Hindlimb muscle (tissue), 1 donor: ENCODE measurements around the gene KLHL40. TPM values are rescaled to one million over a fixed set of nuclear protein-coding genes. Genes with fewer than 3 reads are reported as not detected.
A peak's percentile ranks its signal among the peaks of the same experiment; 100 is the strongest.

Source experiments
- DNase-seq: peaks from one replicate; pipeline ENCODE4 v3.0.0-alpha.2; 2013
- polyA plus RNA-seq: library from polyadenylated mRNA; unstranded; fragments of 120-200 nt; gene quantifications from one replicate; pipeline ENCODE4 v1.2.1, GENCODE V29; 2013; ENCODE audit not compliant: insufficient read length

The KLHL40 gene
- polyA plus RNA-seq, 1 donor = 206 TPM

DNA sequence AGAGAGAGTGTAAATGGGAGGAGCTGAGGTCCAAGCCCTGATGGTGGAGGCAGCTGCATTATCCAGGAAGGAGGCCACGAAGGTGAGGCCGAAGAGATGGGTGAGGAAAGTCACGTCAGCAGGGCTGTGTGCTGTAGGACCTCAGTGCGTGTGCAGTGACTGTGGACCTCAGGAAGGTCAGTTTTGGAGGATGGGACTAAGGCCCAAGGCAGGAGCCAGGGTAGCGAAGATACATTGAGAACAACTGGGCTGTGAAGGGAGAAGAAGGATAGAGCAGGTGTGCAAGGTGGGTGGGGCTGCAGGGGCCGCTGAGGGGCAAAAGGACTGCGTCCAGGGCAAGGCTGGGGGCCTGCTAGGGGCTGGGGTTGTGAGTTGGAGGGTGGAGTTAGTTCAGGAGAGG is 4.9 kb downstream of the KLHL40 start:
- no peak for DNase-seq

DNA sequence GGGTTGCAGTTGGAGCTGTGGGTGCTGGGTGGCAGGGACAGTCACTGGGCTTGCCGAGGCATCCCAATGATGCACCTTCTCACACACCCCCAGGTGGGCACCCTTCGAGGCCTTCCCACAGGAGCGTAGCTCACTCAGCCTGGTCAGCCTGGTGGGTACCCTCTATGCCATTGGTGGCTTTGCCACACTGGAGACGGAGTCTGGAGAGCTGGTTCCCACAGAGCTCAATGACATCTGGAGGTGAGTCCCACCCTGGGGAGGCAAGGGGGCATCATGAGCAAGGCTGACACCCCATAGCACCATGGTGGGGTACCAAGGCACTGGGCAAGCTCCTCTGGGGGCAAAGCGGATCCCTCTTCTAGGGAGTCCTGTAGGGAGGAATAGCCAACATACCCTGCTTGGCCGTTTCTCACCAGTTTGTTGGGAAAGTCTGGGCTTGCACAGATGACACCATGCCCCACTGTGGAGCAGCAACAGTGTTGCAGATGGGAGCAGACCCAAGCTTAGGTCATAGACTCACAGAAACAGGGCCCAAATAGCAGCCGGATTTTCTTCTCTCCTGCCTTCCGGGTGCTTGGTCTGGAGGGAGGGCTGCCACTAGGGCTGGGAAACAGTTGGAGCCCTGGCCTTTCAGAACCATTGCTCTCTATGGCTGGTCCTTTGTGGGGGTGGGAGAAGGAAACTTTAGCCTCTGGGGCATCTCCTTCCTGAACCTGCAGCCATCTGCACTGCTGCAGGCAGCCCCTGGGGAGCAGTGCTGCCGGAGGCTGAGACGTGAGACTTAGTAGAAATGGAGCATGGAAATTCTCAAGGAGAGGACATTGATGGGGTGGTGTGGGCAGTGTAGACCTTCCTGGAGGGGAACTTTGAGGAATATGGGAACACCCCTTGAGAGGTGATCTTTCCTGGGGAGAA is 5.7 kb downstream of the KLHL40 start:
- no peak for DNase-seq

DNA sequence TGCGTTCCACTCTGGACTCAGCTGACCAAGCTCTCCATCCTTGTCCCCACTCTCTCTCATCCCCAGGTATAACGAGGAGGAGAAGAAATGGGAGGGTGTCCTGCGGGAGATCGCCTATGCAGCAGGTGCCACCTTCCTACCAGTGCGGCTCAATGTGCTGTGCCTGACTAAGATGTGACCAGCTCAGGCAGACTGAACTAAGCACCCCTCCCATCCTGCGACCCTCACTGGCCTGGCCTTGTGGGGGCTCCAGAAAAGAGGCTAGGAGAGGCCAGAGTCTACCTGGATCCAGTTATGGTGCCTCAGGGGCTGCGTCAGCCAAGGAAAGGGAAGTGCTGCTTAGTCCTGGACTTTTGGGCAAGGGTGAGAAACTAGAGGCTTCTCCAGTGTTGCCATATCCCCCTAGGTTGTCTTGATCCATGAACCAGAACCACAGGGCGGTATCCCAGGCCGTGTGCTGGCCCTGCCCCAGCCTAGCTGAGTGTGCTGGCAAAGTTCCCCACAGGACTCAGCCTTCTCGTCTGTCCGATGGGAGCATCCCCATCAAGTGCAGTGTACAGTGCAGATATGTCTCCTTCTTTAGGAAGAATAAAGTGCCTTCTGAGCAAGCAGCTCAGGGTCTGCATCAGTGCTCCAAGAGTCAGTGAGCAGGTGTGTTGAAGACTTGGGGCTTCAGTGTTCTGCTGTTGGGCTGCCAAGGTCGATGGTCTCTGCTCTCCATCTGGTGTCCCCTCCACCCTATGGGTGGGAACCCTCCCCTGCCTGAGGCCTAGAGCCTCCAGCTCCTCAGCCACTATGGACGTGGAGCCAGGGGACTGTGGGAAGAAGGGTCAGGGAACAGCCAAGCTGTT is 6.7 kb downstream of the KLHL40 start:
- DNase-seq = no peak

DNA sequence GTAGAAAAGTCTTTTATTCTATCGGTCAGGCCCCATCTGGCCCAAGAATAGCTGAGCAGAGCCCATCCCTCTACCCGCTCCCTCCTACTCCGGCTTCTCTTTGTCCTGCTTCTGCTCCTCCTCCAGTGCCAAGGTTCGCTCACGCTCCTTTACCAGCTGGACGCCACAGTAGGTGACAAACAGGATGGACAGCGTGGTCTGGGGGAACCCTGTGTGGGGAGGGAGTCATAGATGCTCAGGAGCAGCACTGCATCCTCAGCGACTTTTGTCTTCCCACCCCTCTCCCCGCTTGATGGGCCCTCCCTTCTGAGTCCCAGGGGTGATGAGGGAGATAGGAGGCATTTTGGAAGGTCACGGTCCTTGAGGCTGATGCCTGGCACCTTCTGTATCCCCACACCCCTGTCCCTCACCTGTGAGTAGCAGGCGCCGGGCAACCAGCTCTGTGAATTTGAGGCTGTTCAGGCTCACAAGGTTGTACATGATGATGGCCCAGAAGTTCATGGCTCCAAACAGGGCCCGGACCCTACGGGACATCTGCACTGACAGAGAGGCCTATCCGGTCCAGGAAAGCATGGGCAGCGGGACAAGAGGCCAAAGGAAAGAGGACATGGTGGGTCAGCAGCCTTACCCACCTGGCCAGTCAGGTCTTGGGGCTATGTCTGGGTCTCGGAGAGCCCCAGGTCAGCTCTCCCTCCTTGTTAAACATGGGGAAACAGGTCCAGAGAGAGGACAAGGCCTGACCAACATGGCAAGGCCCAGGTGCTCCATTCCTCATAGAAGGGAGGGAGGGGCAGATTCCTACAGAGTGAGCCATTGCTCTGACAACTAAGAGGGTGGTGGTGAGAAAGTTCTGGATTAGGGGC is 7.6 kb downstream of the KLHL40 start:
- DNase-seq = no peak

DNA sequence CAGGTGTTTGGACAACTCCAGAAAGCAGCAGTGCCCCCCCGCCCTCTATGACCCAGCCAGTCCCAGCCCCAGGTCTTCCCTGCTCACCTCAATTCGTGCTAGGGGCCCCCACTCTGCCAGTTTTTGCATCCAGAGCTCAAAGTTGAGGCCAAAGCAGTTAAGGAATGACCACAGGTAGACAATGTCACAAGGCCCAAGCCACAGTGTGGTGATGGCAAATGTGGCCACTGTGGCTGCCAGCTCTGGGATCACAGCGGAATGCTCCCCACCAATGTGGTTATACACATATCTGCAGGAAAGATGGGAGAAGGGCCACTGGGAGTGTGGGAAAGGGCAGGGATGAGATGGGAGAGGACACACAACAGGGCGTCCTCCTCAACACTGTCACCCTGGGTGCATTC is 8.2 kb downstream of the KLHL40 start:
- DNase-seq = no peak

DNA sequence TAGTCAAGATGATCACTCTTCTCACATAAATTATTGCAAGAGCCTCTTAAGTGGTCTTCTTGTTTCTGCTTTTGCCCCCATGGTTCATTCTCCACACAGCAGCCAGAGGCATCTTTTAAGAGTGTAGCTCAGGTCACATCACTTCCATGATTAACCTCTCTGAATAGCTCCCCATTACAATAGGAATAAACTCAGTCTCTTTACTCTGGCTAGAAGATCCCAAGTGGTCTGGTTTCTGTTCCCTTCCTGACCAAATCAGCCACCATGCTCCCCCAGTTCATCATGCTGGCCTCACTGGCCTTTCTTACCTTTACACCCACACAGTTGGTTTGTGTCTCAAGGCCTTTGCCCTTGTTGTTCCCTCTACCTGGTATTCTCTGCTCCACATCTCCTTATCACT is 9.0 kb downstream of the KLHL40 start:
- no peak for DNase-seq

DNA sequence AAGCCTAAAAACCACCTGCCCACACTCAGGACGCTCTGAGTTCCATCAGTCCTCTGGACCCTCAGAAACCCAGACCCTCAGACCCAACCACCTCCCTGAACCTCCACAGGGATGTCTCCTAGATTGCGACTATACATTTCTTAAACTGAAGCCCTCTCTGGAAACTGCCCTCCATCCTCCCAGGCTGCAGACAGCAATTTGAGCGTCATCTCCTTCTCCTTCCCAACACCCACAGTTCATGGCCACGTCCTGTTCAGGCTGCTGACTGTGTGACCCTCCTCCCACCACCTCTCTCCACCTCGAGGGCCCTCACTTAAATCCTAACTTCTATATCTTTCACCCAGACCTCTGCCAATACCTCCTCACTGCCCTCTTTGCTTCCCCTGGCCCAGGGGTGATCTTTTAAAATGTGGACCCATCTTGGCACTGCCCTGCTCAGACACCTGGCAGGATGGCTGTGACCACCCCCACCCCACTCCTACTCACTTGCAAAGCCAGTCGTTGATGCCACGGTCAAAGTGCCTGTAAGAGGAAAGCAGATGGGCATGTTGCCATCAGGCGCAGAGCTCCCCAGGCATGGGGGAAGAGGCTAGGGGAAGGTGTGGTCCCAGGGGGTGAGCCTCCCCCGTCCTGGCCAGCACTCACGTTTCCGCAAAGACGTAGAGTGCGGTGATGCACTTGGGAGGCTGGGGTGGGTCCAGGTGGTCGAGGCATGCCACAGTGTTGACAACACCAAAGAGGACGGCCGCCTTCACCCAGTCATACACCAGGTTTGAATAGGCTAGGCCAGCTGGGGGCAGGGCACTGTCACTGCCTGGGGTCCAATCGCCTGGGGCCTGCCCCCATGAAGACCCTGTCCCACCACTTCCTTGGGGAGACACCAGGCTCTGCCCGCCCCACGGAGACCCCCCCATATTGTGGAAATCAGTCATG is 11.3 kb downstream of the KLHL40 start:
- DNase-seq = no peak

DNA sequence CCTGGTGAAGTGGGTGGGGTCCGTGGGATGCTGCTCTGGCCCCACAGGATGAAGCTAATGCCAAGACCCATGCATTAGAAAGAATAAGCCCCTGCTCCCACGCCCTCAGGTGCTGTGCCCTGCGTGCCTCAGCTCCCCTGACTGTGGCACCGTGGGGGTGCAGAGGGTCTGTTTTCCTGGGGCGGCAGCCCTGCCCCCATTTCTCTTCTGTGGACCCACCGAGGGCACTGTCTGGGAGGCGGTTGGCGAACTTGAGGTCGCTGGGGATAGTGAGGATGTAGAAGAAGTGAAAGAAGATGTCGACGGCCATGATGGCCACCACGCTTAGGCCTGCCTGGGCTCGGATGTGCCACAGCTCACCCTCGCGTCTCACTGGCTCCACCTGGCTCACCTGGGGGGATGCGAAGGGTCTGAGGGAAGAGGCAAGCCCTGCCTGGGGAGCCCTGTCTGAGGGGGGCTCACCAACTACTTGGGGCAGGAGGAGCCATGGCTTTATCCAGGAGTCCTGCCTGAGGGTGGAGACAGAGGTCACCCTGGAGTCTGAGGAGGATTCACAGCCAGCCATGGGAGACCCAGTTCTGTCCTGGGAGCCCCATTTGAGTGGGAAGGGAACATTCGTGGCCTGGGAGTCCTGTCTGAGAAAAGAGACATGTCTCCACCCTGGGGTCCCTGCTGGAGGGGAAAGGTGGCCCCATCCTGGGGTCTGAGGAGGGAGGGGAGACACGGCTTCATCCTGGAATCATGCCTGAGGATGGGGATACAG is 12.1 kb downstream of the KLHL40 start:
- no peak for DNase-seq

DNA sequence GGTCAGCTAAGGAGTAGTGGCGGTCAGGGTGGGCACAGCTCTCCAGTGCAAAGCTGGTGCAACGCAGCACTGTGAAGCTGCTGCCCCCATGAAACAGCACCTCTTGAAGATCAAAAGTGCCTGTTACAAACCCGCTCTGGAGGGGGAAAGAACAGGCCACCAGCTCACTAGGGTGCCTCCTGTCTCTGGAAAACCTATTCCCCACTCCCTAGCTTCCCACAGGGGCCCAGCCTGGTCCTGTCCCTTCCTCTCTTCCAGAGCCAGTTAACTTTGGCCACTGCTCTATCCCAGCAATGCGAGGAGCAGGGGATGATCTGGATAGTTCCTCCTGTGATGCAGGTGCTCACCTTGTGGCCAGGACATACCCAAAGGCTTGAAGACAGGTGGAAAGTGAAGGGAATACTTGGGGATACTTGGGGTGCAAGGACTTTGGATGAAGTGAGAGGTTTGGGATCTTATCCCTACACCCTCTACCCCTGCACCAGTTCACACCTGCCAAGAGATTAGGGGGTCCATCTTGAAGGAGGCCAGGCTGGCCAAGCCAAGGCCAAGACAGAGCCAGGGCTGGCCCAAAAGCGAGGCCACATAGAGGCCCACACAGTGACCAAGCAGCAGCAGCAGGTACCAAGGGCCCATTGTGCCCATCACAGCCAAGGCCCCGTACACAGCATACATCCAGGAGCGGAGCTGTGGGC is 13.0 kb downstream of the KLHL40 start:
- no peak for DNase-seq

DNA sequence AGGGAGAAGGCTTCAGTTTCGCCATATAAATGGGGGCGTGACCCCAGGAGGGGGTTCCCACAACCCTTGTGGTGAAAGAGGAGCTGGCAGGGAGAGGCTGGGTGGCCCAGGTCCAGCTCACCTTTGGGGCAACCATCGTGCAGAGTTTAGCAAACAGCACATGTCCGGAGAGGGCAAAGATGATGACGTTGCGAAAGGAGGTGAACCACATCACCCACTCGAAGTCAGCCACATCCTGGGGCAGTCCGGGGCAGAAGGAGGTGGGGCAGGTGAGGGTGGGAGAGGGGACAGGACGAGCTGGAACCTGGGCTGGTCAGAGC is 13.5 kb downstream of the KLHL40 start:
- no peak for DNase-seq

DNA sequence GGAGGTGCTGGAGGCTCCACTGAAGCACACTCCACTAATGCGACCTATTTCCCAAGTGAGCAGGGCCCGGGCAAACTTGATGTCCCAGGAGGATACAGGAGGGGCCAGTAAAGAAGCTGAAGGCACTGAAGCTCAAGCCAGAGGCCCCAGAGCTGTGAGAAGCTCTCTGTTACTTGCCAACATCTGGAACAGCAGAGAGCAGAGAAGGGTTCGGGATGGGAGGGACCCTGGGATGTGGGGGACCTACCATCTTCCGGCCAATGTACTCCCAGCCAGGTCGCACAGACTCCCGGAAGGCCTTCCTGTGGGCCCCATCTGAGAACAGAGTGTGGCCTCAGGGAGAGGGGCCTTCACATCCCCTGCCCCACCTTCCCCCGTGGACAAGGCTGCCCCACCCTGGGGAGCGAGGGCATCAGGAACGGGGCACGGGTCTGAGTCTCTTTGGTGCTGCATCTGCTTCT is 14.2 kb downstream of the KLHL40 start:
- no peak for DNase-seq

DNA sequence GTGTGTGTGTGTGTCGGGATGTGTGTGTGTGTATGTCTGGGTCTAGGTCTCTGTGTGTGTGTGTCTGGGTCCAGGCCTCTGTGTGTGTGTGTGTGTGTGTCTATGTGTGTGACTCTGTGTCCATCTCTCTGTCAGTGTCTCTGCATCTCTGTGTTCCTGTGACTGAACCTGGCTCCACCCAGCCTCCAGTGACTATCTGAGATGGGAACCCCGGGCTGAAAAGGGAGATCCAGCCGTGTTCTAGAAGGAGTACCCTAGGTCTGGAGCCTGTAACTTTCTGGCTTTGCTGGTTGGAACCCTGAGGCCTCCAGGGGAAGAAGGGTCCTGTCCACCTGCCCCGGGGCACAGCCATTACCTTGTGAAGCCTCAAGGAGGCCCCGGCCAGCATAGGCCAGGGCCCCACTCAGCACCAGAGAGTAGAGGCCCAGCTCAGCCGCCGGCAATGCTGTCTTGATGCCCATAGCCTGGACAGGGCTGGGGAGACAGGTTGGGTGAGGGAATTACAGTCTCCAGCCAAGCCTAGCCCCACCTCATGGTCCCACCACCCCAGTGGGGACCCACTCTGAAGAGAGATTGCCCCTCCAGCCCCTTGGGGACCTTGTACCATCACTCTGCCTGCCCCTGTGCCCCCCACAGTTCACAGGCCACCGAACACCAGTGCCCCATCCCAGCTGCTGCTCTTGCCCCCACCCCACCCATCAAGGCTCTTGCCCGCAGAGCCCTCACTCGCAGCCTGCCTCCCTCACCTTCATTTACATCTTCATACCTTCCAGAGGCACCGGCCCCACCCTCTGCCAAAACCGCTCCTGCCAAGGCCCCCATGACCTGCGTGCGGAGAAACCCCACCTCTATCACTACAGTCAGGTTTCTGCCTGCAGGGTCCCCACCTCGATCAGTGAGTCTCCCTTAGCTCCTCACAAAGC is 15.3 kb downstream of the KLHL40 start:
- no peak for DNase-seq

DNA sequence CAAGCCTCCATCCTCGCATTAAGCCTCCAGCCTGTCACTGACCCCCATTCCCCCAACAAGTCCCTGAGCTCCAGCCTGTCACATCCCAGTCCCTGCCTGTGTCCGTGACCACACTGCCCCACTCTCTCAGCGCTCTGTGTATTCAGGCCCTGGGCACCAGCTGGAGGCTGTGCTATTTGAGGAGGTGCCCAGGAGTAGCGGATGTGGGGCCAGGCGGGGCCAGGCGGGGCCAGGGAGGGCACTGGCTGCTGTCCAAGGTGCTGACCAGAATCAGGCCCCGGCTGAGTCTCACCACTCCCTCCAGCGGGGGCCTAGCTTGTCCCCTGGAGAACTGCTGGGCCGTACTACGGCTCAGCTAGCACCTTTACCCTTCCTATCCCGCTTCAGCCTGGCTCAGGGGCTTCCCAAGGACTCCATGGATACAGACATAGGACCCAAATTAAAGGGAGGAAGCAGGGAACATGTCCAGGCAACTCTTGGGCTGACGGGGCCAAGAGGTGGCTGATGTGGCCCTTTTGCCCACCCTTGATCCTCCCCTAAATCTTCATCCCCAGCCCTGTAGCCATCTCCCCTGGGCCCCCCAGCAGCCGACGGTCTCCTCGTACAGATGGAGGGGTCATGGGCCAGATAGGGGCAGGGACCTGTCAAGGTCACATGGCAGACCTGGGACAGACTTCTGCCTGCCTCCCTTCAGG is 16.2 kb downstream of the KLHL40 start:
- peak; percentile 25 for DNase-seq

DNA sequence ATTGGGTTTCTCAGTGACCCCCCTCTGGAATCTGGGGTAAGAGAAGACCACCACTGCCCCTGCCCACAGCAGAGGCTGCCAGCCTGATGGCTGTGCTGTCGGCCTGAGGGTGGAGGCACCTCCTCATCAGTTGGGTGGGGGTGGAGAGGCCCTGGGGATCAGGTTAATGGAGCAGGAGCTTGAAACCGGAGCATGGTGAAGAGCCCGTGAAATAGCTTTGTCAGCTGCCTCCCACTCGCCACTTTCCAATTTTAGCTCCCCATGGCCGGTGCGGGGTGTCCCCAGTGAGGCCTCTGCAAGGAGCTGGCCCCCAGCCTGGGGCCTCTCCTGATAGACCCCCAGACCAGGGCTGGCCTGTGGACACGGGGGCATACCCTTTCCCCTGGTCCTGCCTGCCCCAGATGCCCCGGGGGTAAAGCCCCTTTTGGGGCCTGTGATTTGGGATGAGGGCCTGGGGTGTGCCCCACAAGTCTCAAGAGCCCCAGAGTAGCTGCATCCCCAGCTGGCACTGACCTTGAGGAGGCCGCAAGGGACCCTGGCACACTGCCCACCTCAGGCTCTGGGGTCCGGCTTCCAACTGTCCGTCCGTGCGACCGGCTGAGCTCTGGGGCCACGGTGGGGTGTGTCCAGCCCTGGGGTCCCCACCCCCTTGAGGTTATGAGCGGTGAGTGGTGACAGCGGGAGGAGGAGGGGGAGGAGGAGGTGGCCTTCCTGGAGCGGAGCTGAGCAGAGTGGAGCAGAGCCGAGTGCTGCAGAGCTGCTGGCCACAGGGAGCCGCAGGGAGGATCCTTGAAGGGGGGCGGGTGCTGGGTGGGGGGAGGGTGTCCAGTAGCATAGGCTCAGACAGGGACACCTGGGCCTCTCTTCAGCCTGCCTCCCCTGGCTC is 17.0 kb downstream of the KLHL40 start, which contains the start of gene HHATL:
Gene HHATL (minus strand): TSS at position 733 of the 886 bp plus-strand sequence. CDS start 1,972 bp downstream, outside the sequence.
- peak; percentile 19 for DNase-seq

DNA sequence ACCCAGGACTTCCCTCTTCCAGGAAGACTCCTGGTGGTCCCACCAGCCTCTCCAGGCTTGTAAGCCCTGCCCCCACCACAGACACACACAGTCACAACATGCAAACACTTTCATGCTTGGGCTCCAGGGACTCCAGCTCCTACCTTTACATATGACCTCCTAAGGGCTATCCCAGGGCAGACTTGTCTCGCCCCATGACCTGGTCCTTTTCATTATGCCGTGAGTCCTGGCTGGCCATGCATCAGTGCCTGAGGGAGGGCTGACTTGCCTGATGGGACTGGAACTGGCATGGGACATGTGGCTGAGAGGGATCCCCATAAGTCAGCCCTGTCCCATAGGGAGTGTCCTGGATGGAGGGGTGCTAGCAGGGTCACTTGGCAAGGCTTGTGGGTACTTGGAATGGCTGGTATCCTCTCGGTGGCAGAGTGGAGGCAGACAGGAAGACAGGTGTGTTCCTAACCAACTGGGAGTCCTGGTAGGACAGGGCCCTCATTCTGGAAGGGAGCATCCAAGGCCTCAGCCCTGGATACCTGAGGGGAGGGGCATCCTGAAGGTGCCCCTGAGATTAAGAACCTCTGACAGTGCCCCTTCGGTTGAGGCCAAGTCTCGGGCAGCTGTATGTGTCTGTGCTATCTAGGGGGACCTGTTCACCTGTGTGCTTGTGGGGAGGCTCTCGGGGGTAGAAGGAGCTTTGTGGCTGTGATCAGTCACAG is 17.8 kb downstream of the KLHL40 start:
- DNase-seq = no peak

DNA sequence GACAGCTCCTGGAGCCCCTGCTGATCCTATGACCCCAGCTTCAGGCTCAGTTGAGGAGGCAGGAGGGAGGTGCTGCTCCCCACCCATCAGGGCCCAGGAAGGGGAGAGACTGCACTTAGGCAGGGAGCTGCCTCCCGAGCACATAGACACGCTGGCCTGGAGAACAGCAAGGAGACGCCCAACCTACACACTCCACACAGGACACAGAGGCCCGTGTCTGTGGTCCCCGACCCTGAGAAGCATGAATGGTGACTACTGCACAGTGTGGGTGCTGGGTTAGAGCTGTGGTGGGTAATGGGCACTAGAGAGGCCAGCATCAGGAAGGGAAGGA is 18.3 kb downstream of the KLHL40 start:
- no peak for DNase-seq
